ENCODE results near the gene NDUFB10. TPM values are rescaled to one million over a fixed set of nuclear protein-coding genes. Genes with fewer than 3 reads are reported as not detected.

Gene NDUFB10
- polyA plus RNA-seq, 1 of the 3 experiments (the other 2 are of a cell fraction): 468 TPM

DNA sequence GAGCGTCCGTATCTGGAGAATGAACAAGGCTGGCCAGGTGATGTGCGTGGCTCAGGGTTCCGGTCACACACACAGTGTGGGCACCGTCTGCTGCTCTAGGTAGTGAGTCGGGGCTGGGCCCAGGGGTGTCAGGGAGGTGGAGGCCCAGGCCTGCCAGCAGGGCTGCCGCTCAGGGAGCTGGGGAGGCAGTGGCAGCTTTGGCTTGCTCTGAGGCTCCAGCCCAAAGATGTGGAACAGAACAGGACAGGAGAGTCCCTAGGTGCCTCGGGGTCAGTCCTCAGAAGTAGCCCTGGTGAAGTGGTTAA, 16.8 kb downstream of the NDUFB10 start (continued):
- TF ChIP-seq CTCF (IDR thresholded peaks at IDR 0.05): no peak
- TF ChIP-seq RXRA (IDR thresholded peaks at IDR 0.05; ENCODE audit: borderline replicate concordance, low read depth): no peak
- no peak for TF ChIP-seq RFX5 (IDR thresholded peaks at IDR 0.05; ENCODE audit: low read length)
- TF ChIP-seq MXI1 (IDR thresholded peaks at IDR 0.05; ENCODE audit: low read depth, low read length): no peak

DNA sequence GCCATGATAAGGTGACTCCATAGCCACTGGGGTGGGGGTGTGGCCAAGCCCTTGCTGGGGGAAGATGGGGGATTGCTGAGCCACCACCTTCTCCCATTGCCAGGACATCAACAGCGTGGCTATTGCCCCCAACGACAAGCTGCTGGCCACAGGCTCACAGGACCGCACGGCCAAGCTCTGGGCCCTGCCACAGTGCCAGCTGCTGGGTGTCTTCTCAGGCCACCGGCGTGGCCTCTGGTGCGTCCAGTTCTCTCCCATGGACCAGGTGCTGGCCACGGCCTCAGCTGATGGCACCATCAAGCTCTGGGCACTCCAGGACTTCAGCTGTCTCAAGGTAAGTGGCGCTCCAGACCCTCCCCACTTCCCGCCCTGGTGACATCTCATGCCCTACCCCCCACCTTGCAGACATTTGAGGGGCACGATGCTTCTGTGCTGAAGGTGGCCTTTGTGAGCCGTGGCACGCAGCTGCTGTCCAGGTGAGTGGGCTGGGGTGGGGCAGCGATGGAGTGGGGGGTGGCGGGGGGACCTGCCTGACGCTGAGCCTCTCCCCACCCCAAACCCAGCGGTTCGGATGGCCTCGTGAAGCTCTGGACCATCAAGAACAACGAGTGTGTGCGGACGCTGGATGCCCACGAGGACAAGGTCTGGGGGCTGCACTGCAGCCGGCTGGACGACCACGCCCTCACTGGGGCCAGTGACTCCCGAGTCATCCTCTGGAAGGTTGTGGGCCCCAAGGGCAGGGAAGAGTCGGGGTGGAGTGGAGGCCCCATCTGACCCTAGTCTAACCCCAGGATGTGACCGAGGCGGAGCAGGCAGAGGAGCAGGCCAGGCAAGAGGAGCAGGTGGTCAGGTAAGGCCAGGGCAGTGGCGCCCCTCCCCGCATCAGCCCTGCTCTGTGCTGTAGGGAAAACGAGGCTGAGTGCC, 17.9 kb downstream of the NDUFB10 start:
- Histone ChIP-seq H3K27me3 (ENCODE audit: insufficient read depth) (no peaks in the 10 kb centered on the region), H3K4me1 (ENCODE audit: control insufficient read depth in 1 of 2, insufficient read depth in 2 of 2, low read depth in 1 of 2, low read length in 1 of 2) (peaks cover 0 to 10% of the 10 kb centered on the region in 2 experiments; a peak in 1 of 4 replicates), H3K4me3 (ENCODE audit: low read depth in 2 of 2, low read length in 1 of 2) (no peak overlapping the region), H3K9me3 (no peaks in the 10 kb centered on the region), H3F3A (replicated peaks; ENCODE audit: insufficient read depth) (peaks cover 7% of the 10 kb centered on the region), H3K36me3 (replicated peaks in 1 of 2; ENCODE audit: control insufficient read depth in 1 of 2, insufficient read depth in 2 of 2, low read length in 1 of 2) (peaks cover 7 to 49% of the 10 kb centered on the region in 2 experiments), H3K27ac (ENCODE audit: low read depth in 2 of 2, low read length in 1 of 2) (no peak overlapping the region), H2AFZ (ENCODE audit: low read depth) (no peak overlapping the region), H3K79me2 (ENCODE audit: insufficient read depth) (peaks cover 20% of the 10 kb centered on the region), H3K9me2 (no peaks in the 10 kb centered on the region), H4K20me1 (ENCODE audit: insufficient read depth) (no peaks in the 10 kb centered on the region), H3K9ac (no peak overlapping the region), H3K4me2 (no peak overlapping the region)
- CTCF ChIA-PET: interaction anchor here (1.3 kb wide), 1 partner anchor 9 kb away, joined by 3 read pairs; no protein-coding TSS in a partner anchor
- POLR2A ChIA-PET: interaction anchor here (0.6 kb wide), 1 partner anchor 13 kb away, joined by 4 read pairs; the partner anchor contains the start of gene RPS2
- no peak for TF ChIP-seq USF2 (IDR thresholded peaks at IDR 0.05; ENCODE audit: borderline replicate concordance, low read depth, low read length)
- DNase-seq: no peak
- WGBS (ENCODE audit: low lambda C conversion rate): 91% methylated on average over 28 of the region's 33 CpGs

GRCh38 chr16:1977875-1978268, 18.5 kb downstream of the NDUFB10 start:
- no CpG with 5 or more reads among the region's 18 CpGs for WGBS (ENCODE audit: low lambda C conversion rate)
- POLR2A ChIA-PET: no interaction called here
- no peak overlapping the region for H3K9ac ChIP-seq
- TF ChIP-seq GATA2 (CRISPR knock-in tag; IDR thresholded peaks at IDR 0.05) (no peak), EZH2phosphoT487 (IDR thresholded peaks at IDR 0.05; ENCODE audit: borderline replicate concordance, low read depth) (no peak), TEAD4 (IDR thresholded peaks at IDR 0.05; ENCODE audit: borderline replicate concordance, insufficient read depth) (no peak), TAF1 (IDR thresholded peaks at IDR 0.05; ENCODE audit: borderline replicate concordance, low read depth, low read length) (no peak), TCF12 (IDR thresholded peaks at IDR 0.05) (no peak), JUND (IDR thresholded peaks at IDR 0.05) (no peak), POLR2AphosphoS5 (IDR thresholded peaks at IDR 0.05; ENCODE audit: low read depth, low read length) (no peak), USF2 (IDR thresholded peaks at IDR 0.05; ENCODE audit: borderline replicate concordance, low read depth, low read length) (no peak), RFX5 (IDR thresholded peaks at IDR 0.05; ENCODE audit: low read length) (no peak), CTCF (IDR thresholded peaks at IDR 0.05) (no peak), RXRA (IDR thresholded peaks at IDR 0.05; ENCODE audit: borderline replicate concordance, low read depth) (no peak), EP300 (IDR thresholded peaks at IDR 0.05; ENCODE audit: borderline replicate concordance in 1 of 2, low read depth in 1 of 2, low read length in 1 of 2) (no peak), FOSL2 (IDR thresholded peaks at IDR 0.05; ENCODE audit: borderline replicate concordance, low read depth) (no peak), RAD21 (IDR thresholded peaks at IDR 0.05; ENCODE audit: low read length) (no peak), FOXM1 (IDR thresholded peaks at IDR 0.05; ENCODE audit: low read depth) (no peak)
- TF ChIP-seq, protein P1, sequence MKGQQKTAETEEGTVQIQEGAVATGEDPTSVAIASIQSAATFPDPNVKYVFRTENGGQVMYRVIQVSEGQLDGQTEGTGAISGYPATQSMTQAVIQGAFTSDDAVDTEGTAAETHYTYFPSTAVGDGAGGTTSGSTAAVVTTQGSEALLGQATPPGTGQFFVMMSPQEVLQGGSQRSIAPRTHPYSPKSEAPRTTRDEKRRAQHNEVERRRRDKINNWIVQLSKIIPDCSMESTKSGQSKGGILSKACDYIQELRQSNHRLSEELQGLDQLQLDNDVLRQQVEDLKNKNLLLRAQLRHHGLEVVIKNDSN (IDR thresholded peaks at IDR 0.05; ENCODE audit: borderline replicate concordance, low read depth): no peak

More at GRCh38 chr16:1977875-1978268, 18.5 kb downstream of the NDUFB10 start:
- Histone ChIP-seq H3K79me2 (ENCODE audit: insufficient read depth) (peaks cover 13% of the 10 kb centered on the region), H3K27me3 (ENCODE audit: insufficient read depth) (no peaks in the 10 kb centered on the region), H4K20me1 (ENCODE audit: insufficient read depth) (no peaks in the 10 kb centered on the region), H2AFZ (ENCODE audit: low read depth) (no peak overlapping the region), H3F3A (replicated peaks; ENCODE audit: insufficient read depth) (peaks cover 7% of the 10 kb centered on the region), H3K9me3 (no peaks in the 10 kb centered on the region), H3K9me2 (no peaks in the 10 kb centered on the region), H3K4me1 (ENCODE audit: control insufficient read depth in 1 of 2, insufficient read depth in 2 of 2, low read depth in 1 of 2, low read length in 1 of 2) (peaks cover 0 to 5% of the 10 kb centered on the region in 2 experiments; a peak in 1 of 4 replicates), H3K27ac (ENCODE audit: low read depth in 2 of 2, low read length in 1 of 2) (no peak overlapping the region), H3K4me3 (ENCODE audit: low read depth in 2 of 2, low read length in 1 of 2) (no peak overlapping the region), H3K36me3 (replicated peaks in 1 of 2; ENCODE audit: control insufficient read depth in 1 of 2, insufficient read depth in 2 of 2, low read length in 1 of 2) (peaks cover 7 to 49% of the 10 kb centered on the region in 2 experiments), H3K4me2 (no peak overlapping the region)
- DNase-seq: no peak
- CTCF ChIA-PET: no interaction called here
